Raji (cell line): ENCODE data around the gene ENOSF1.

Experiments
- POLR2A ChIP-seq: IDR thresholded peaks from 2 replicates; pipeline ENCODE4 v1.6.1; 2011; ENCODE audit warnings: low read depth, low read length, control low read depth; ENCODE audit not compliant: insufficient read depth

ENOSF1 gene, protein sequence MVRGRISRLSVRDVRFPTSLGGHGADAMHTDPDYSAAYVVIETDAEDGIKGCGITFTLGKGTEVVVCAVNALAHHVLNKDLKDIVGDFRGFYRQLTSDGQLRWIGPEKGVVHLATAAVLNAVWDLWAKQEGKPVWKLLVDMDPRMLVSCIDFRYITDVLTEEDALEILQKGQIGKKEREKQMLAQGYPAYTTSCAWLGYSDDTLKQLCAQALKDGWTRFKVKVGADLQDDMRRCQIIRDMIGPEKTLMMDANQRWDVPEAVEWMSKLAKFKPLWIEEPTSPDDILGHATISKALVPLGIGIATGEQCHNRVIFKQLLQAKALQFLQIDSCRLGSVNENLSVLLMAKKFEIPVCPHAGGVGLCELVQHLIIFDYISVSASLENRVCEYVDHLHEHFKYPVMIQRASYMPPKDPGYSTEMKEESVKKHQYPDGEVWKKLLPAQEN

DNA sequence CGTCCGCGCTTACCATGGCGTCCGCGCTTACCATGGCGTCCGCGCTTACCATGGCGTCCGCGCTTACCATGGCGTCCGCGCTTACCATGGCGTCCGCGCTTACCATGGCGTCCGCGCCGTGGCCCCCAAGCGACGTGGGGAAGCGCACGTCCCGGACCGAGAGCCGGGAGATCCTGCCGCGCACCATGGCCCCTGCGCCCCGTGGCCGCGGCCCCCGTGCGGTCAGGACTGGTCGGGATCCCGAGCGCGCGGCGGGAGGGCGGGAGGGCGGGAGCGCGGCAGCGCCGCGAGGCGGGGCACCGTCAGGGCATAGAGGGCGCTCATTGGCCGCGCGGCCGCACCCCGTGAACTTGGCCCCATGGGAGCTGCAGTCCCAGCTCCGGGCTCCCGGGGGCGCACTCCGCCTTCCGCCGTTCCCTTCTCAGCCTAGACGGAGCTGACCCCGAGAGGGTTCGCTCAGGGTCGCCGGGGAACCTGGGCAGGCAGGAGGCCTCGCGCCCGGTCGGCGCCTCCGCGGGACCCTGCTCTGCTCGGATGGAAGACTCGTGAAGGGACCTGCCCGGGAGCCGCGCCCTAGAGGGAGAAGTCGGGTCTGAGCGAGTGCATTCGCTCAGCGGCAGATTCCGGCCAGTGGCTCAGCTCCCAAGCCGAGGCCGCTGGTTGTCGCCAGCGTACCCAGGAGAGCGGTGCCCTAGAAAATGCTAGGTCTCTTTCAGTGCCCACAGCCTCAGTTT is at the start of gene ENOSF1:
ENOSF1 (minus strand) TSS at position 230 of the 734 bp plus-strand sequence; CDS start at position 187, 43 bp downstream.
- TF ChIP-seq POLR2A: no peak

DNA sequence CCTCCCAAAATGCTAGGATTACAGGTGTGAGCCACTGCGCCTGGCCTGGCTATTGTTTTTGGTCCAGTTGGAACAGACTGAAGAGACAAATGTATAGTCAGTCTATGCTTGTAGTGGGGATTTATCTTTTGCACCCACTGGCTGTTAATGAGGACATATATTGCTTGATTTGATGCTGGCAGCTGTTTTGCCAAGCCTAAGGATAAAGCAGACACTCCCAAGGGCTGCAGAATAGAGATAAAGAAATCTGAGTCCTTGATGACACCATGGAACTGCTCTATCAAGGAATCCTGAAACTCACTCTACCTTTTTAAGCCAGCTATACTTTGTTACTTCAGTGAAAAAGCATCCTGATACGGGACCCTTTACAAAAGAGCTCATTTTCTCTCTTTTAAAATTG is 43.1 kb upstream of the ENOSF1 start:
- no peak for TF ChIP-seq POLR2A

DNA sequence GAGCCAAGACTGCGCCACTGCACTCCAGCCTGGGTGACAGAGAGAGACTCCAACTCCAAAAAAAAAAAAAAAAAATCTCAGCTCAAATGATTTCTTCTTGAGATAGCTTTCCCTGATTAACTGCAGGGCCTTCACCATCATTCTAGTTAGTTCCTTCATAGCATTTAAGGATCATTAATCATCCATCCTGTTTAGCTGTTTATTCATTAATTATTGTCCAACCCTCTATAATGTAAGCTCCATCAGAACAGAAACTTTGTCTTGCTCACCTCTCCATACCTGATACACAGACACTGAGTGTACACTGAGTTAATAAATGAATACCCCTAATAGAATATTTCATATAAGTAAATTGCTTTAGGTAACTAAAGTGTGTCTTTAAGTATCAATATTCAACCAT is 42.2 kb upstream of the ENOSF1 start:
- no peak for TF ChIP-seq POLR2A

DNA sequence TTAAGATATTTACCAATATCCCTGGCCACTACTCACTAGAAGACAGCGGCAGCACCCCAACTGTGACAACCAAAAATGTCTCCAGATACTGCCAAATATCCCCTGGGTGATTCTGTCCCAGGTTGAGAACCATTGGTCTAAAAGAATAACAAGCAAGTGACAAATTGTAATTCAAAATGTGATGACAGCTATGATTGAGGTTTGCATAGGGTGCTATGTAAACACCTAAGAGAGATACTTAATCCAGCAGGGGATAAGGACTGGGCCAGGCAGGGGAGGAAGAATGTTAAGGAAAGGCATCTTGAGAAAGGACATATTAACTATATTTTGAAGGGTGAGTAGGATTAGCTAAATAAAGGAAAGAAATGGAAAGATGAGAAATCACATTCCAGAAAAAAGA is 38.0 kb upstream of the ENOSF1 start:
- no peak for TF ChIP-seq POLR2A

DNA sequence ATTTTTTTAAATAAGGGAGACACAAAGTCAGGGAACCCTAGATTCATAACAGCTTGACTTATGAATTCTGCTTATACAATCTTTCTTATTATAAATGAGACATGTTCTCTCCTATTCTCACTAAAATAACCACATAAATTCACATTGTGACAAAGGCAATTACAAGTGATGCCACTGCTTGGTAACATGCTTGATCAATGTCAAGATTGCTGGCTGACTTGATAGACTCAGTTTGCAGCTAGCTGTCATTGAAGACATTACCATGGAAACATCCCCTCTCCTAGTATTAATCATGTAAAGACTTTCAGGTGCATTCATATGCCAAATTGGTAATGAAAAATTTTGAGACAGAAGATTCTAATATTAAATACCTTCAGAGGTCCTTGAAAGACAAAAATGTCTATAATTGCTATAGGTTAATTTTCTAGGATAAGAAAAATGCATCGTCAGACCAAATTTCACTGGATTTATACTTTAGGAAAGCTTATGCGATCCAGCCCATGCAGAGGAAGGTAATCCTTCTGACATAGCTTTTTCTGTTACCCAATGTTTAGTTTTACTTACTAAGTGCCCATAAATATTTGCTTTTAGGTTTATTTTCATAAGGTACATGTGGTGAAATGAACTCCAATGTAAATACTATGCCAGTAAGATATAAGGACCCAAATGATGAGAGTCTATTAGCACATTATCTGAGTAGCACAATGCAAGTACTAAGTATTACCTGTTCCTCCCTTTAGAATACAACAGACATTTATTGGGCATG is 32.6 kb upstream of the ENOSF1 start:
- no peak for TF ChIP-seq POLR2A

DNA sequence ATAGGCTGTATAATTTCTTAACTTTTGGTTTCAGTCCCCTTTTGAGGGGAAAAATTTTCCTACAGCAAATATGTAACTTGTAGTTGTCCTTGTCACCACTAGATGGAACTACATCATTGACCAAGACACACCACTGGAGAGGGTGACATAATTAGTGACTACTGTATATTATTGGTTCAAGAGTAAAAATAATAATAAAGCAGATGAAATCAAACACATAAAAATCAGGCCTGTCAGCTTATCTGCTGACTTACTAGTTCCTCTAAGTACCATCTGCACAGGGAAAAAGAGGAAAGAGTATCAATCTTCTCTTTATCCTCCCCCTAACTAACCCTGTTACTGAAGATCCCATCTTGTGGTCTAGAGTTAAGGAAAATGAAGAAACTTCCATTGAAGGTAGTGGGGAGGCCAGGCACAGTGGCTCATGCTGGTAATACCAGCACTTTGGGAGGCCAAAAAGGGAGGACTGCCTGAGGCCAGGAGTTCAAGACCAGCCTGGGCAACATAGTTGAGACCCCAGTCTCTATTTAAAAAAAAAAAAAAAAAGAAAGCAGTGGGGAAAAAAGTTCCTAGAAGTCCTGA is 29.6 kb upstream of the ENOSF1 start:
- TF ChIP-seq POLR2A: no peak

DNA sequence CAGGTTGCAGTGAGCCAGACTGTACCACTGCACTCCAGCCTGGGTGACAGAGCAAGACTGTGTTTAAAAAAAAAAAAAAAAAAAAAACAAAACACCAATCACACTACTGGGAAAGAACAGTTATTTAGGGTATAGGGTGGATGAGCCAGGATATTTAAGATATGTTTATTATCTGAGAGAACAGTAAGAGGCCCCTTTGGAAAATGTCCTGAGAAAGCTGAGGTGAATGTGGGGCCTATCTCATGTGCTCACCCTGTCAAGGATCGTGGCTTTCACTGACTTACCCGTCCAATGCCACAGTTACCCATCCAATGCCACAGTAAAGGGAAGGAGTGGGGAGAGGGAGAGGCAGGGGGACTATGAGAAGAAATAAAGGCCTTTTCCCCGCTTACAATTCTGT is 19.9 kb upstream of the ENOSF1 start:
- no peak for TF ChIP-seq POLR2A

DNA sequence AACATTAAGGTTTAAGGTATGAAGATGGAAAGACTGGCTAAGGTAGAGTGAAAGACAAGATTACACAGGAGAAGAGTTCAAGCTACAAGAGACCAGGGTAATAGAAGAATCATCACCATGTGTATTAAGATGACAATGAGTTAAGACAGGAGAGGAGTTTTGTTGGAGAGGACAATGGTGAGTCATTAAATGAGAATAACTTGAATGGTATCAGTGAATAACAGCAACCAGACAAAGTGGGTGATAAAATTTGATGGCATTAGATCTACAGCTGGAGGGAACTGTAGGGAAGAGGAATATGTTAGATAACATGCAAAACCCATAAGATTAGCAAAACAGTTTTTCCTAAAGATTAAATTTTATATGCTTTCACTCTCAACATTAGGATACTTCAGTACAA is 18.8 kb upstream of the ENOSF1 start:
- TF ChIP-seq POLR2A: no peak

DNA sequence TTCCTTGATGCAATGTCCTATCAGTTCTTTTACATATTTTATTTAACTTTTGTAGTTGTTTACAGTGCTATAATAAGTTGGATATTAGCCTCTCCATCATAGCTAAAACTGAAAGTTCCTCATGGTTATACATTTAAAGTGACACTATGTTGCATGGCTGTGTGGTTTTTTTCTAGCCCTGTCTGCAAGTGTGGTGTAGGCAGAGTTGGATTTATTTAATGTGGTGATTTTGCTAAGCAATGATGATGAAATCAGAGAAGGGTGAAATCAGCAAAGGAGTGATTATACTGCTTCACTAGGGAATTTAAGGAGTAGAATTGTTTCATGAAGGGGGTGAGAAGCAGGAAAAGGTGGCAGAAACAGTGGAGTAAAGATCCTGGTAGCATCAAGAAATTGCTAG is 18.3 kb upstream of the ENOSF1 start:
- TF ChIP-seq POLR2A: no peak

DNA sequence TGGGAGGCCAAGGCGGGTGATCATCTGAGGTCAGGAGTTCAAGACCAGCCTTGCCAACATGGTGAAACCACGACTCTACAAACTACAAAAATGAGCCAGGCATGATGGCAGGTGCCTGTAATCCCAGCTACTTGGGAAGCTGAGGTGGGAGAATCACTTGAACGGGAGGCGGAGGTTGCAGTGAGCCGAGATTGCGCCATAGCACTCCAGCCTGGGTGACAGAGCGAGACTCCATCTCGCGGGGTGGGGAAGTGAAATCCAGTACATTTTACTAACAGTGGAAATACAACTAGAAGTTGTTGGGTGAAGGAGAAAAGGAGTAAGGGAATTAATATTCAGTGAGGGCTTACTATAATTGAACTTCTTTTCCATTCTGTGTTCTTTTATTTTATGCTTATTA is 13.2 kb upstream of the ENOSF1 start:
- no peak for TF ChIP-seq POLR2A

DNA sequence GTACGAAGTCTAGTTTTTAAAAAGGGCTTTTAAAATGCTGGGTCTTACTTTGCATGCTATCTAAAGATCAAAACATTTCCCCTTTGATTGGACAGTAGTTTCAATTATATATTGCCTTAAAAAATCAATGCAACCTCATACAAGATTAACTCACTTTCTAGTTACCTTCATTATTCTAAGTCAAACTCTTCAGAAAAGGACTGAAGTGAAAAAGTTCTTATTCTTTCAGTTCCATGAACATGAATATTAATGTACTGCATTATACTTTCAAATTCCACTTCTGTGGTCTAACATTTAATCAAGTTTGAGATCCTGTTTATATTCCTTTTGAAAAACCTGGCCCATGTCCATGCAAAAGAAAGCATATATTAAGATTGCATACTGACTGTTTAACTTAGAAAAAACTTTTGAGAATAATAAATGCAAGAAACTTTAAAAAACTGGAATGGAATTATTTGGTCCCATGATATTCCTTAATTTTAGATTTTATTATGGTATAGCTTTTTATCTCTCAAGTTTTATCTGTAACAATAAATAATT is 11.2 kb upstream of the ENOSF1 start:
- no peak for TF ChIP-seq POLR2A

DNA sequence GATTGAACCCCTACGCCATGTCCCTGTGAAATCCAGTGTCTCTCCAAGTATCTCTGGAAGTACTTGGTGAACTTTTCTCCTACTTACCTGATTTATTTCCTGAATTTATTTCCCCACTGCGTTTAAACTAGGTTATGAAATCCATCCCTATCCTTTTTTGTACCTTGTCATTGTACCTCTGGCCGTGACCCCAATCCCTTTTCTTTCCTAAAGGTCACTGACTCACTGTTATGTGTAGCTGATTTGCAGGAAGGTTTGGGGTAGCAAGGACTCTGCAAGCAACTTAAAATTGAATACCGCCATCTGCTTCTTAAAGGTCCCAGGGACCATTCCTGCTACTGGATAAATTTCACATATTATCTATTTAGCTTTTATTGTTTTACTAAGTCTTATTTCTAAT is 4.6 kb upstream of the ENOSF1 start:
- no peak for TF ChIP-seq POLR2A

DNA sequence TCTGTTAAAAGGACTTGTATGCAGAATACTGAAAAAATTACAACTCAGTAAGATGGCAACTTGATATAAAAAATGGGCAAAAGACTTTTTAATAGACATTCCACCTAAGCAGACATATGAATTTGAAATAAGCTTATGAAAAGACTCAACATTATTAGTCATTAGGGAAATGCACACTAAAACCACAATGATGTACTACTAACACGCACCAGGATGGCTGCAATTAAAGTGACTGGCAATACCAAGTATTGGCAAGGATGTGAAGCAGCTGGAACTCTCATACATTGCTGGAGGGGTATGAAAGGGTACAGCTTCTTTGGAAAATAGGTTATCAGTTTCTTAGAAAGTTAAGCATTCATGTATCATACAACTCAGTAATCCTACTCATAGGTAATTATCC is 3.2 kb upstream of the ENOSF1 start:
- no peak for TF ChIP-seq POLR2A

DNA sequence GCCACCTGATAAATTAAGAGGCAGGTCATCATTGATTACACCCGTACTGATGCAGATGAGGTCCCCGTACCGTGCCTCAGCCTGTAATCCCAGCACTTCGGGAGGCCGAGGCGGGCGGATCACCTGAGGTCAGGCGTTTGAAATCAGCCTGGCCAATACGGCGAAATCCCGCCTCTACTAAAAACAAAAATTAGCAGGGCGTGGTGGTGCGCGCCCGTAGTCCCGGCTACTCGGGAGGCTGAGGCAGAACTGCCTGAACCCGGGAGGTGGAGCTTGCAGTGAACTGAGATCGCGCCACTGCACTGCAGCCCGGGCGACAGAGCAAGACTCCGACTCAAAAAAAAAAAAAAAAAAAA is 683 bp upstream of the ENOSF1 start:
- no peak for TF ChIP-seq POLR2A
